ENCODE results near the gene TRRAP. TPM values are rescaled to one million over a fixed set of nuclear protein-coding genes. Genes with fewer than 3 reads are reported as not detected.

TRRAP gene
- total RNA-seq, 1 experiment from 2014 or later: 55.8 TPM

- H3K9me2 ChIP-seq (ENCODE audit: insufficient read depth): no peaks in the 10 kb centered on the region
- TF ChIP-seq, protein P1, sequence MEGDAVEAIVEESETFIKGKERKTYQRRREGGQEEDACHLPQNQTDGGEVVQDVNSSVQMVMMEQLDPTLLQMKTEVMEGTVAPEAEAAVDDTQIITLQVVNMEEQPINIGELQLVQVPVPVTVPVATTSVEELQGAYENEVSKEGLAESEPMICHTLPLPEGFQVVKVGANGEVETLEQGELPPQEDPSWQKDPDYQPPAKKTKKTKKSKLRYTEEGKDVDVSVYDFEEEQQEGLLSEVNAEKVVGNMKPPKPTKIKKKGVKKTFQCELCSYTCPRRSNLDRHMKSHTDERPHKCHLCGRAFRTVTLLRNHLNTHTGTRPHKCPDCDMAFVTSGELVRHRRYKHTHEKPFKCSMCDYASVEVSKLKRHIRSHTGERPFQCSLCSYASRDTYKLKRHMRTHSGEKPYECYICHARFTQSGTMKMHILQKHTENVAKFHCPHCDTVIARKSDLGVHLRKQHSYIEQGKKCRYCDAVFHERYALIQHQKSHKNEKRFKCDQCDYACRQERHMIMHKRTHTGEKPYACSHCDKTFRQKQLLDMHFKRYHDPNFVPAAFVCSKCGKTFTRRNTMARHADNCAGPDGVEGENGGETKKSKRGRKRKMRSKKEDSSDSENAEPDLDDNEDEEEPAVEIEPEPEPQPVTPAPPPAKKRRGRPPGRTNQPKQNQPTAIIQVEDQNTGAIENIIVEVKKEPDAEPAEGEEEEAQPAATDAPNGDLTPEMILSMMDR (conservative IDR thresholded peaks at IDR 0.05): no peak
- H3K27ac ChIP-seq: no peak overlapping the region
- 0 out of 2 replicates have a peak, but pooled peaks cover 4% of the 10 kb centered on the region for H3F3A ChIP-seq (ENCODE audit: insufficient read depth, low read depth)
- H3K79me2 ChIP-seq (ENCODE audit: low read depth): no peaks in the 10 kb centered on the region
- CTCF ChIA-PET: no interaction called here
- no peaks in the 10 kb centered on the region for H4K20me1 ChIP-seq (ENCODE audit: insufficient read depth)
- no TSS peak for BruUV-seq (replicated peaks)
- H2AFZ ChIP-seq: no peak overlapping the region
- intact Hi-C loops (cut with micrococcal nuclease; ENCODE audit: unreplicated experiment): no loop called here
- no peaks in the 10 kb centered on the region for H3K9me3 ChIP-seq (ENCODE audit: insufficient read depth, low read depth)
- no peaks in the 10 kb centered on the region for H3K27me3 ChIP-seq (ENCODE audit: insufficient read depth, low read depth)
- H3K4me2 ChIP-seq: no peak overlapping the region
- POLR2A ChIA-PET (ENCODE audit: unreplicated experiment): no interaction called here
- no peaks in the 10 kb centered on the region for H3K4me1 ChIP-seq (replicated peaks; ENCODE audit: insufficient read depth)
- H3K4me3 ChIP-seq: no peak overlapping the region
- peaks cover 12% of the 10 kb centered on the region for H3K36me3 ChIP-seq (ENCODE audit: low read depth)
- DNase-seq: no peak
These were observed 130.7 kb downstream of the TRRAP start for GRCh38 chr7:99008921-99009530.

GRCh38 chr7:99010281-99010680 is 131.9 kb downstream of the TRRAP start:
- Histone ChIP-seq H3K27ac (no peak overlapping the region), H3K4me2 (no peak overlapping the region), H3K9me3 (ENCODE audit: insufficient read depth, low read depth) (no peaks in the 10 kb centered on the region), H3K79me2 (ENCODE audit: low read depth) (no peaks in the 10 kb centered on the region), H3K9me2 (ENCODE audit: insufficient read depth) (no peaks in the 10 kb centered on the region), H3K4me3 (no peak overlapping the region), H3K36me3 (ENCODE audit: low read depth) (peaks cover 22% of the 10 kb centered on the region), H3F3A (ENCODE audit: insufficient read depth, low read depth) (0 out of 2 replicates have a peak, but pooled peaks cover 4% of the 10 kb centered on the region), H3K4me1 (replicated peaks; ENCODE audit: insufficient read depth) (no peaks in the 10 kb centered on the region), H4K20me1 (ENCODE audit: insufficient read depth) (no peaks in the 10 kb centered on the region), H3K27me3 (ENCODE audit: insufficient read depth, low read depth) (no peaks in the 10 kb centered on the region), H2AFZ (no peak overlapping the region)
- intact Hi-C loops (cut with micrococcal nuclease; ENCODE audit: unreplicated experiment): no loop called here
- BruUV-seq (replicated peaks): no TSS peak
- TF ChIP-seq EZH2 (IDR thresholded peaks at IDR 0.05; ENCODE audit: low read depth): no peak
- TF ChIP-seq, protein P1 (conservative IDR thresholded peaks at IDR 0.05): no peak
- ChIA-PET POLR2A (ENCODE audit: unreplicated experiment) (no interaction called here), CTCF (no interaction called here)
- no peak for DNase-seq

GRCh38 chr7:99011341-99011705 is 133.0 kb downstream of the TRRAP start:
- no peaks in the 10 kb centered on the region; the same call in 1 of the 2 replicates for H4K20me1 ChIP-seq (ENCODE audit: insufficient read depth)
- no peak for DNase-seq
- H3K9me2 ChIP-seq (ENCODE audit: insufficient read depth): no peaks in the 10 kb centered on the region
- H3K36me3 ChIP-seq (ENCODE audit: low read depth): peaks cover 18% of the 10 kb centered on the region
- H3K79me2 ChIP-seq (ENCODE audit: low read depth): no peaks in the 10 kb centered on the region
- H3F3A ChIP-seq (ENCODE audit: insufficient read depth, low read depth): peaks cover 14% of the 10 kb centered on the region; the same call in 1 of the 2 replicates
- H3K4me3 ChIP-seq: no peak overlapping the region
- H3K27ac ChIP-seq: no peak overlapping the region
- TF ChIP-seq, protein P1 (conservative IDR thresholded peaks at IDR 0.05): no peak
- no peak for TF ChIP-seq EZH2 (IDR thresholded peaks at IDR 0.05; ENCODE audit: low read depth)
- no peaks in the 10 kb centered on the region for H3K4me1 ChIP-seq (replicated peaks; ENCODE audit: insufficient read depth)
- no TSS peak for BruUV-seq (replicated peaks)
- CTCF ChIA-PET: no interaction called here
- no peaks in the 10 kb centered on the region for H3K27me3 ChIP-seq (ENCODE audit: insufficient read depth, low read depth)
- POLR2A ChIA-PET (ENCODE audit: unreplicated experiment): no interaction called here
- H2AFZ ChIP-seq: no peak overlapping the region
- H3K4me2 ChIP-seq: no peak overlapping the region
- intact Hi-C loops (cut with micrococcal nuclease; ENCODE audit: unreplicated experiment): no loop called here
- no peaks in the 10 kb centered on the region for H3K9me3 ChIP-seq (ENCODE audit: insufficient read depth, low read depth)
